HUES48 (cell line): ENCODE measurements around the gene THRB.

ENCODE experiments used
- H3K27ac ChIP-seq: one replicate; pipeline ENCODE4 v1.7.0; 2013; ENCODE audit warnings: low read depth, low read length, inconsistent platforms
- H3K27me3 ChIP-seq: 2 replicates; pipeline ENCODE4 v1.6.1; 2013; ENCODE audit warnings: mild to moderate bottlenecking, low read length; ENCODE audit not compliant: control insufficient read depth, insufficient read depth
- H3K36me3 ChIP-seq: 2 replicates; pipeline ENCODE4 v1.6.1; 2013; ENCODE audit warnings: low read length; ENCODE audit not compliant: control insufficient read depth, insufficient read depth
- H3K4me1 ChIP-seq: 2 replicates; pipeline ENCODE4 v1.6.1; 2013; ENCODE audit warnings: mild to moderate bottlenecking, low read length; ENCODE audit not compliant: control insufficient read depth, insufficient read depth
- H3K4me3 ChIP-seq: 2 replicates; pipeline ENCODE4 v1.5.1; 2013; ENCODE audit warnings: mild to moderate bottlenecking, low read depth, low read length
- H3K9ac ChIP-seq: 2 replicates; pipeline ENCODE4 v1.6.1; 2013; ENCODE audit warnings: mild to moderate bottlenecking, low read depth, low read length, moderate library complexity
- H3K9me3 ChIP-seq: 2 replicates; pipeline ENCODE4 v1.6.1; 2013; ENCODE audit warnings: low read length; ENCODE audit not compliant: control insufficient read depth, insufficient read depth

Gene THRB

DNA sequence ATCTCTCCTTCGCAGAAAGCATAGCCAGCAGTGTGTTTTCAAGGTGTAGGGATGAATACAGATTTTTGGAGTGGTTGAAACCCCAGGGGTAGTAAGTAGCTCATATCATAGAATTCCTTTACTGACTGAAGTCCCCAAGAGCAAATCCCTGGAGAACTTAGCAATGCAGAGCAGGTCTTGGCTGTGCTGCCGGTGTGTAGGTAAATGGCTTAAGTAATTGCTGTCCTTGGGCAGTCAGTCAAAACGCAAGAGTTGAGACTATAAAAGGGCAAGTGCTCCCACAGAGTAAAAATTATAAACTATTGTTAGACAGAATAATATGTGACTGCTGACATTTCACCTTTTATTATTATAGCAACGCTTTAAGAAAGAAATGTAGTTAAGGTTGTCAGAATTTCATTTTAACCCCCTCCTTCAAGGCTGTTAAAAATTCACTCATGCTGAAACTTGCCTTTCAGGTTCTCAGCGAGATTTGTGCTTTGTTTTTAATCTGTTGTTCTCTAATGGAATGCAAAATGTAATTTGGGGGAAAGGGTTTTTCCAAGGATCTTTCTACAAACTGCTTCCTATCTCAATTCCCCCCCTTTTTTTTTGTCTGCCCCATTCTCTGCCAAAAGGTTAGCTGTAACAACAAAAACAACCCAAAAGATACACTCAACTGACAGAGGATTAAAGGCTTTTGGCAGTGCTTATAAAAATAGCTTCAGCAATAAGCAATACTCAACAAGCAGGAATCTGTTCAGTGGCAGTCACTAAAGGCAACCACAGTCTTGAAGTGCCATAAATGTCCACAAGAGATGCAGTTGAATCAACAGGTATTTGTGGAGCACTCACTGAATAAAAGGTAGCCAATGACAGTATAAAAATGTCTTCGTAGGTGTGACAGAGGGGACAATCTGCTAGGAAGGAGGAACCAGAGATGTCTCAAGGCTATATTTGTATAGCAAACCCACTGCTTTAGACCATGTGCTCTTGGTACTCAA lies 105.3 kb downstream of the THRB start:
- Histone ChIP-seq H3K4me3 (no peak overlapping the region), H3K4me1 (peaks cover 12% of the 10 kb centered on the region), H3K36me3 (no peaks in the 10 kb centered on the region), H3K27me3 (no peaks in the 10 kb centered on the region), H3K27ac (no peak overlapping the region), H3K9me3 (no peaks in the 10 kb centered on the region), H3K9ac (no peak overlapping the region)

GRCh38 chr3:24388611-24389010 lies 106.0 kb downstream of the THRB start:
- no peaks in the 10 kb centered on the region for H3K36me3 ChIP-seq
- H3K27me3 ChIP-seq = no peaks in the 10 kb centered on the region
- no peaks in the 10 kb centered on the region for H3K9me3 ChIP-seq
- H3K27ac ChIP-seq = no peak overlapping the region
- peaks cover 12% of the 10 kb centered on the region for H3K4me1 ChIP-seq
- no peak overlapping the region for H3K4me3 ChIP-seq
- H3K9ac ChIP-seq = no peak overlapping the region

GRCh38 chr3:24388159-24388558 lies 106.5 kb downstream of the THRB start:
- Histone ChIP-seq H3K9ac (no peak overlapping the region), H3K27me3 (no peaks in the 10 kb centered on the region), H3K9me3 (no peaks in the 10 kb centered on the region), H3K27ac (no peak overlapping the region), H3K36me3 (no peaks in the 10 kb centered on the region), H3K4me3 (no peak overlapping the region), H3K4me1 (peaks cover 12% of the 10 kb centered on the region)

DNA sequence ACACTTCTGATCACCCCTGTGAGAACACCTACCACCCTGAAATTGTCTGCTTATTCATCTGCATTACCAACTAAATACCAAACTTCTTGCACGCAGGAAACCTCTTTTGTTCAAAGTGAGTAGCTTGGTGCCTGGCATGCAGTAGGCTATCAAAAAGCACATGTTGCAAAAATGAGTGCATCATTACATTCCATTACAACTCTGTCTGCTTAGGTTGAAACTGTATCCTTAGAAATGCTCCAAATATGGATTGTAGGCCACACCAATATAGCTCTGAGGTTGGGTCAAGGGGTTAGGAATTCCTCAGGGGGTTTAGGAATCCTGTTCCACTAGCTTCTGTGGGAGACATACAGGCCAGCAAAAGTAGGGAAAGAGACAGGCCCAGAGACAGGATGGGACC lies 107.2 kb downstream of the THRB start:
- Histone ChIP-seq H3K27ac (no peak overlapping the region), H3K4me3 (no peak overlapping the region)

DNA sequence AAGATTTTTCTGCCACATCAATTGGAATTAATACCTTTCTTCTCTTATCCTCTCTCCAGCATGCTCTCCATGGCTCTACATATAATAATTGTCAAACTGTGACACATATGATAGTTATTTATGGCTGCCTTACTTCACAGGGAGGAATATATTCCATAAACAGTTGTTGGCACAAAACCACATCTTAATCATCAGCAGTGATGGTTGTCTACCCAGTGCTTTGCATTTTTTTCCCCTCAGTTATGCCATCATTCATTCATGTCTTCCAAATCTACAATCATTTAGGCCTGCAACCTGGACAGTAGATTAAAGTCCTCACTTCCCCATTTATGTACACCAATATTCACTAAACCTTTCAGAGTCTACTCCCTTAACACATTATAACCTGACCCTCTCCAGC lies 107.7 kb downstream of the THRB start:
- H3K4me3 ChIP-seq = no peak overlapping the region
- H3K9ac ChIP-seq = no peak overlapping the region
- peaks cover 12% of the 10 kb centered on the region for H3K4me1 ChIP-seq
- no peaks in the 10 kb centered on the region for H3K27me3 ChIP-seq
- no peaks in the 10 kb centered on the region for H3K36me3 ChIP-seq
- H3K27ac ChIP-seq = no peak overlapping the region
- H3K9me3 ChIP-seq = no peaks in the 10 kb centered on the region

More for the DNA sequence above, 107.2 kb downstream of the THRB start:
- H3K9ac ChIP-seq = no peak overlapping the region
- H3K36me3 ChIP-seq = no peaks in the 10 kb centered on the region
- H3K4me1 ChIP-seq = peaks cover 12% of the 10 kb centered on the region
- no peaks in the 10 kb centered on the region for H3K9me3 ChIP-seq
- H3K27me3 ChIP-seq = no peaks in the 10 kb centered on the region

DNA sequence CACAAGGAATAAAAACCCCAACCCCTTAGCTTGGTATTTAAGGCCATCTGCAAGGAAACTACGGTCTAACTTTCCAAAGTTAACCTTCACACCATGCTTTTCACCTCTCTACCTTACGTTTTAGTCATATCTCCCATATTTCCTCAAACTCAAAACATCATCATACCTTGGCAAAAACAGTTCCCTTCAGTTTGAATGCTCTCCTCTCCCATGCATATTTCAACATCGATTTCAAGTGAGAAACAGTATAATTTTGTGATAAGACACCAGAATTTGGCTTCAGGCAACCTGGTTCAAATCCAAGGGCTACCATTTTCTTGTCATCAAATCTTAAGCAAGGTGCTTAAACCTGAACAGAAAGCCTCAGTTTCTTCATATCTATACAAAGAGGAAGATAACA lies 108.2 kb downstream of the THRB start:
- no peaks in the 10 kb centered on the region for H3K9me3 ChIP-seq
- H3K27me3 ChIP-seq = no peaks in the 10 kb centered on the region
- H3K4me3 ChIP-seq = no peak overlapping the region
- H3K4me1 ChIP-seq = peaks cover 12% of the 10 kb centered on the region
- H3K27ac ChIP-seq = no peak overlapping the region
- H3K36me3 ChIP-seq = no peaks in the 10 kb centered on the region
- no peak overlapping the region for H3K9ac ChIP-seq

GRCh38 chr3:24385012-24385615 lies 109.5 kb downstream of the THRB start:
- Histone ChIP-seq H3K9ac (no peak overlapping the region), H3K27me3 (no peaks in the 10 kb centered on the region), H3K36me3 (no peaks in the 10 kb centered on the region), H3K9me3 (no peaks in the 10 kb centered on the region), H3K4me1 (peaks cover 12% of the 10 kb centered on the region), H3K27ac (no peak overlapping the region), H3K4me3 (no peak overlapping the region)

- Histone ChIP-seq H3K36me3 (no peaks in the 10 kb centered on the region), H3K9ac (no peak overlapping the region), H3K27ac (no peak overlapping the region), H3K4me3 (no peak overlapping the region), H3K4me1 (no peaks in the 10 kb centered on the region), H3K9me3 (no peaks in the 10 kb centered on the region), H3K27me3 (no peaks in the 10 kb centered on the region)
Observed at GRCh38 chr3:24382647-24383046, 112.0 kb downstream of the THRB start.

DNA sequence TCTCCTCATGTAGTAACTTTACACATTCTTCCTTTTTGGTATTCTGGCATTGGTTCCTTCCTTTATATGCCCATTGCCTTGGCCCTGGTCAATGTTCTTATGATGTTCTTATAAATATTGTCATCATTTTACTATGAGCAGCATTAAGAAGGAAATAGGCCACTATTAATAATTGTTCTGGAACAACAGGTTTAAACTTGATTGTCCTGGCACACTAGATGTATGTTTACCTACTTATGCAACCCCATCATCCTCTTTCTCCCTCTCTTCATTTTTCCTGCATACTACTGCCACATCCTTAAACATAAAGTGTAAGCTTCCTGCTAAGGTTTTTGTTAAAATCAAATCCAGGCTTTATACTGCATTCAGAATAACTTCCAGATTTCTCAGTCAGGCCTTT lies 114.7 kb downstream of the THRB start:
- Histone ChIP-seq H3K27ac (no peak overlapping the region), H3K9me3 (no peaks in the 10 kb centered on the region), H3K36me3 (no peaks in the 10 kb centered on the region), H3K9ac (no peak overlapping the region), H3K4me1 (no peaks in the 10 kb centered on the region), H3K27me3 (no peaks in the 10 kb centered on the region), H3K4me3 (no peak overlapping the region)

GRCh38 chr3:24378313-24378712 lies 116.3 kb downstream of the THRB start:
- H3K9ac ChIP-seq = no peak overlapping the region
- H3K36me3 ChIP-seq = no peaks in the 10 kb centered on the region
- H3K27ac ChIP-seq = no peak overlapping the region
- no peak overlapping the region for H3K4me3 ChIP-seq
- no peaks in the 10 kb centered on the region for H3K9me3 ChIP-seq
- peaks cover 2% of the 10 kb centered on the region; the same call in 1 of the 2 replicates for H3K4me1 ChIP-seq
- H3K27me3 ChIP-seq = no peaks in the 10 kb centered on the region
